ENCODE measurements around the gene SIX1.

DNA sequence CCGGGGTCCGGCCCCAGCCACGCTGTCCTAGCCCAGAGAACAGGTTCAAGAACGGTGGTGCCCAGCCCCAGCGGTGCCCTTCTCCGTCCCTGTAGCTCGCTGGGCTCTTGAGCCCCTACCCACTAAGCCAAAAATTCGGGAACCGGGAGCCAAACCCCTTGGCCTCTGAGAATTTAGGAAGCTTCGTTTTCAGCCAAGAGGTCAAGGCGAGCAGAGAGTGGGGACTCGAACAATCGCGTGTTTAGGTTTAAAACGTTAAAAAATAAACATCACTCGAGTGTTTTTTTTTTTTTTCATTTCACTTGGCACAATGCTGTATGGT lies 6.2 kb downstream of the SIX1 start:
- TF ChIP-seq BACH2 (CRISPR knock-in tag; IDR thresholded peaks at IDR 0.05; ENCODE audit: borderline replicate concordance) (no peak), ZFP30 (CRISPR knock-in tag; IDR thresholded peaks at IDR 0.05) (no peak), ZC3H10 (CRISPR knock-in tag; IDR thresholded peaks at IDR 0.05) (no peak), ZNF70 (CRISPR knock-in tag; IDR thresholded peaks at IDR 0.05) (no peak)
- TF ChIP-seq, protein P1, sequence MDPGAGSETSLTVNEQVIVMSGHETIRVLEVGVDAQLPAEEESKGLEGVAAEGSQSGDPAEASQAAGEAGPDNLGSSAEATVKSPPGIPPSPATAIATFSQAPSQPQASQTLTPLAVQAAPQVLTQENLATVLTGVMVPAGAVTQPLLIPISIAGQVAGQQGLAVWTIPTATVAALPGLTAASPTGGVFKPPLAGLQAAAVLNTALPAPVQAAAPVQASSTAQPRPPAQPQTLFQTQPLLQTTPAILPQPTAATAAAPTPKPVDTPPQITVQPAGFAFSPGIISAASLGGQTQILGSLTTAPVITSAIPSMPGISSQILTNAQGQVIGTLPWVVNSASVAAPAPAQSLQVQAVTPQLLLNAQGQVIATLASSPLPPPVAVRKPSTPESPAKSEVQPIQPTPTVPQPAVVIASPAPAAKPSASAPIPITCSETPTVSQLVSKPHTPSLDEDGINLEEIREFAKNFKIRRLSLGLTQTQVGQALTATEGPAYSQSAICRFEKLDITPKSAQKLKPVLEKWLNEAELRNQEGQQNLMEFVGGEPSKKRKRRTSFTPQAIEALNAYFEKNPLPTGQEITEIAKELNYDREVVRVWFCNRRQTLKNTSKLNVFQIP (CRISPR knock-in tag; IDR thresholded peaks at IDR 0.05; ENCODE audit: borderline replicate concordance, low read depth) = no peak

Measured in SK-N-SH treated with all-trans-retinoic acid at 6 μM for 48 hours (cell line).